Hematopoietic multipotent progenitor cell (in vitro differentiated cells): ENCODE results near the gene CAPN5. TPM values are rescaled to one million over a fixed set of nuclear protein-coding genes. Genes with fewer than 3 reads are reported as not detected.

ENCODE experiments used
- DNase-seq, 3 donors: peaks; one replicate each; pipeline ENCODE4 v3.0.0-alpha.2; 2011 to 2015; ENCODE audit warnings: low read depth in 2 of 3, low spot score in 2 of 3
- total RNA-seq: library from RNA; depleted of rRNA; stranded (reverse); fragments of >200 nt; gene quantifications from one replicate; pipeline ENCODE4 v1.2.3, GENCODE V29; 2012

The CAPN5 gene
- total RNA-seq, 1 donor: 1.3 TPM

DNA sequence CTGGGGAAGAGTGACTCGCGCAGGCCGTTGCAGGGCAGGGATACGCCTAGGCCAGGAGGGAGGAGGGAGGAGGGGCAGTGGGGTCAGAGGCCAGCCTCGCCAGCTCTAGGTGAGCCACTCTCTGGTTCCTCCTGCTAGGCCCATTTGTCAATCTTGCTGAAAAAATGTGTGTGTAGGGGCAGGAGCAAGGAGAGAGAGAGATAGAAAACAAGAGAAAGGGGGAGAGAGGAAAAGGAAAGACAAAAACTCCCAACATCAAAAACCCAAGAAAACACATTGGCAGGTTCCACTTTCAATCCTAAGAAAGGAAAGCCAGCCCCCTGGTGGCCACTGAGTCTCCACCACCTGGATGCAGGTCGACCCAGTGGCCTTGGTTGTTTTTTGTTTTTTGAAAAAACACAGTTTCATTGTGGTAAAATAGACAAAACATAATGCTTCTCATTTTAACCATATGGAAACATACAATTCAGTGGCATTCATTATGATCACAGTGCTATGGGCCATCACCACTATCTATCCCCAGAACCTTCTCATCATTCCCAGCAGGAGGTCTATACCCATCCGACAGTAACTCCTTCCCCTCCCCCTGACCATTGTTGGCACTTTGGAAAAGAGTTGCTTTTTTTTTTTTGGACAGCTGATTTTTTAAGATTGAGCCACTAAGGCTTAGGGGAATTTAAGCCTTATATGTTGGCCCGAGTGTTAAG, 46.8 kb downstream of the CAPN5 start:
- DNase-seq: peak in 1 of 3 donors; percentile 52

GRCh38 chr11:77114089-77114463, 47.3 kb downstream of the CAPN5 start:
- no peak for DNase-seq

- no peak for DNase-seq
Measured at GRCh38 chr11:77115181-77115611, 48.4 kb downstream of the CAPN5 start.

DNA sequence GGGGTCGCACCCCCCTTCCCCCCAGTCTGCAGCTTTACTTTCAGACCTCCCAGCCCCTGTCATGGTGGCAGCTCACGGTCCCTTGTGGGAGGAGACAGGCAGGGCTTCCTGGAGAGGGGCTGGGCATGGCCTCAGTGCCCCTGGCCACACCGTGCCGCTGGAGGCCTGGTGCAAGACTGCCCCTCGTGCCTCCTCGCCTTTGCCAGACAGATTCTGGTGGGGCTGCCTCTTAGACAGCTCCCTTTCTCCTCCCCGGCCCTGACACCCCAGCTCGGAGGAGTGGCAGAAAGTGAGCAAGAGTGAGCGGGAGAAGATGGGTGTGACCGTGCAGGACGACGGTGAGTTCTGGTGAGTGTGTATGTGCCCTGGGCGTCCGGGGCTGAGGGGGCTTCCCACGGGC, 49.2 kb downstream of the CAPN5 start:
- DNase-seq: no peak

GRCh38 chr11:77117492-77117891, 50.7 kb downstream of the CAPN5 start:
- no peak for DNase-seq

DNA sequence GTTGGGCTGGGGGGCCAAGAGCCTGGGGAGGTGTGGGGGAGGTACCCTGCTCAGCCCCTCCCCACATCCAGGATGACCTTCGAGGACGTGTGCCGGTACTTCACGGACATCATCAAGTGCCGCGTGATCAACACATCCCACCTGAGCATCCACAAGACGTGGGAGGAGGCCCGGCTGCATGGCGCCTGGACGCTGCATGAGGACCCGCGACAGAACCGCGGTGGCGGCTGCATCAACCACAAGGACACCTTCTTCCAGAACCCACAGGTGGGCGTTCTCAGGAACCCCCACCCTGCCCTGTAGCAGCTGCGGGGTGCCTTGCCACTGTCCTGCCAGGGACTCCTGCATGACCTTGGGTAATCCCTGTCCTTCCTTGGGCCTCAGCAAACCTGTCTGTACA, 51.3 kb downstream of the CAPN5 start:
- no peak for DNase-seq

- DNase-seq: no peak
Measured at GRCh38 chr11:77118971-77119370, 52.2 kb downstream of the CAPN5 start.

- no peak for DNase-seq
Measured at GRCh38 chr11:77119531-77119936, 52.8 kb downstream of the CAPN5 start.

- no peak for DNase-seq
Measured at GRCh38 chr11:77120571-77120970, 53.8 kb downstream of the CAPN5 start.

DNA sequence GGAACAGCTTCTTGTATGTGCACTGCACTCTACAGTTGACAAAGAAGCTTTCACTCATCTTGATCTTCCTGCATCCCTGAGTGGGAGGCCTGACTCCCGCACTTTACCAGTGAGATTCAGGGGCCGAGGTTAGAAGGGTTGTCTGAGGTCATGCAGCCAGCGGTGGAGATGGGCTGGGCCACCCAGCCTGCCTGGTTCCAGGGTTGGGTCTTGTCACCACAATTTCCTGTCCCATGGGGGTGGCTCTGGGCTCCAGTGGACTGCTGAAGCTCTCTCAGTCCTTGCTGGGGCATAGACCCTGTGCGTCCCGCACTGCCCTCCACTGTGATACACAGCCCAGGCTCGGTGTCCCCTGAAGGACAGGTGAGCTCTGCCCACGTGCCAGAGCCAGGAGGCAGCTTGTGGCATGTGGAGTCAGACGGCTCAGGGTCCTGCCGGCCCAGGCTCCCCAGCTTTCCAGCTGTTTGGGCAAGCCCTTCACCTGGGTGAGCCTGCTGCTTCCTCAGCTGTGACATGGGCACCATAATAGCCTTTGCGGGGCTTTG, 54.4 kb downstream of the CAPN5 start:
- DNase-seq: no peak

- no peak for DNase-seq
Measured at GRCh38 chr11:77121876-77122575, 55.3 kb downstream of the CAPN5 start.

DNA sequence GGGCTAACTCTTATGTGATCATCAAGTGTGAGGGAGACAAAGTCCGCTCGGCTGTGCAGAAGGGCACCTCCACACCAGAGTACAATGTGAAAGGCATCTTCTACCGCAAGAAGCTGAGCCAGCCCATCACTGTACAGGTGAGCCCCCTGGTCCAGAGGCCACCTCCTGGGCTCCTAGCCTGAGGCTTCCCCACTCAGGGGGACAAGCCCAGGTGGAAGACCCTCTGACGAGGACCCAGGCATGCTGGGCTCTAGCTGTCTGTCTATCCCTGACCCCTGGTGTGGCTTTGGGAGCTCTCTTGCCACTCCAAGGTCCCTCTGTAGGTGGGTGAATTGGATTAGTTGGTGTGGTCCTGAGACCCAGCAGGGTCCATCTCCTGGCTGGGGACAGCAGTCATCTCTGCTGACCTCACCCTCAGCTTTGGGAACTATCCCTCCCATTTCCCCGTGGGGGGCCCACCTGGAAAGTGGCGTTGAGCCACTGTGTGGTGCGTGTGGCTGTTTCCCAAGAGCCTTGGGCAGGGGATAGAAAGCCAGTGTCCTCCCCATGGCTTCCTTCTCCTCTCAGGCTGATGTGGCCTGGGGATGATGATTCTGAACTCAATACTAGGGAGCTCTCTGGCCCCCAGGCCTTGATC, 55.9 kb downstream of the CAPN5 start:
- DNase-seq: no peak

- DNase-seq: no peak
Measured at GRCh38 chr11:77123591-77123990, 56.8 kb downstream of the CAPN5 start.

GRCh38 chr11:77124041-77124440, 57.3 kb downstream of the CAPN5 start:
- DNase-seq: no peak

GRCh38 chr11:77124488-77124887, 57.7 kb downstream of the CAPN5 start:
- DNase-seq: no peak

DNA sequence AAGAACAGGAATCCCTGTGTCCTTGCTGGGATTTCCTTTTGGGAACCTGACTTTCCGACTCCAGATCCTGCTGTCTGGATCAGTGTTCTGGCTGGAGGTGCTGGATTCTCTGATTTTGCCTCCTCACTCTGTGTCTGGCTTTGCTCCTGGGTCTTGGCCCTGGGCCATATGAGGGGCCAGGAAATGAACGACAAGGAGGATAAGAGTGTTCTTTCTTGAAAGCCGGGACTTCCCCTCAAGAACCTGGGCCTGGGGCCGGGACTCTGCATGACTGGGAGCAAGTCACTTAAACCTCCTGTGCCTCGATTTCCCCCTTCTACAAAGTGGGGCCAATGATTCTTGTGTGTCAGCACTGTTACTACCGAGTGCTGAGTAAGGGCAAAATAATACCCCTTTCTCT, 58.4 kb downstream of the CAPN5 start:
- peak in 2 of 3 donors; percentile 28 to 63 for DNase-seq

DNA sequence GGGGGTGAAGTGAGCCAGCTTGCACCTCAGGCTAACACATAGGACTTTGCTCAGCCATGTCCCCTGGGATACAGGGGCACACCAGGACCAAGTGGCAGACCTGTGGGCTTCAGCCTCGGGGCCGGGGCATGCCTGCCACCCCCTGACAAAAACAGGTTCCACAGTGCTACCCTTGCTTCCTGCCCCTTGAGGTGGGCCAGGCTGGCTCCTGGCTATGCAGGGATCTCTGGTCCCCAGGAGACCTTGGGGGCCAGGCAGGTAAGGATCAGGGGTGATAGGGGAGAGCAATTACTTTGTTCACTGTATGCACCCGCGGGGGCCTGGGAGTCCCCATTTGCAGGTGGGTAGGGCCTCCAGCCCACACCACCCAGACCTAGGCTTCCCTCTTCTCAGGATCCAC, 58.9 kb downstream of the CAPN5 start:
- no peak for DNase-seq

DNA sequence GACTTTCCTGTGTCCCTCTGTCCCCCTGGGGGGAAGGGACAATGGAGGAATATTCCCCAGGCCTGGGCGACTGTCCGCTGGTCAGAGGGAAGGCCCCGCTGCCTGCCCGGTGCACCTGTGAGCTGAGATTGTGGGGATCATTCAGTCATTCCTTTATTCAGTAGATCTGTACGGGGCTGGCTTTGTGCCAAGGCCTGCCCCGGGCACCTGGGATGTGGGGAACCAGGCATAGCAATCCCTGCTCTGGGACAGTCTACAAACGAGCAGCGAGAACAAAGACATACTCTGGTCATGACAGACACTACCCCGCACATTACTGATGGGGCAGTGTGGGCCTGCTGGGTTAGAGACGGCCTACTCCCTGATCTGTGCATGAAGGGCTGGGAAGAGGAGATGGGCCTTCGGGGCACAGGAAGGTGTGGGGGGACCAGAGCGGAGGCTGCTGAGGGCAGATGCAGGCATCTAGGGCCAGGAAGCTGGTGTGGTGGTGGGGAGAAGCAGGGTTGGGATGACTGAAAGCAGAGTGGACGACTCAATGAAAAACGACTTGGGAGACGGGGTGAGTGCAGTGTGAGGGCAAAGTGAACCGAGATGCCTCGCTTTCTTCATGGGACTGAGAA, 59.5 kb downstream of the CAPN5 start:
- no peak for DNase-seq

DNA sequence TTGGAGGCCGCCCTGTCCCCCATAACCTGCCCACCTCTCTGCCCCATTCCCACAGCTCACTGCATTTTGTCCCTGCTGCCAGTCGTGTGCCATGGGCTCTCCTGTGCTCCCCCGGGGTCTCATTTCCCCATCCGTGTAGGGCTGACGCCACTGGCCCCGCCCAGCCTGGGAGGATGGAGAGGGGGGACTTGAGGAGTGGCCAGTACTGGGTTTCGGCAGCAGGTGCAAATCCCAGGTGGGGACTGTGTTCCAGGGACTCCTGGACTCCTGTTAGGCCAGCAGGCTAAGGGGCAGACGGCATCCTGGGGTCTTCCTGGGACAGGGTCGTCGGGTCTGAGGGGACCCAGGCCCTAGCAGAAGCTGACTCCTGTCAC, 60.1 kb downstream of the CAPN5 start:
- DNase-seq: no peak

DNA sequence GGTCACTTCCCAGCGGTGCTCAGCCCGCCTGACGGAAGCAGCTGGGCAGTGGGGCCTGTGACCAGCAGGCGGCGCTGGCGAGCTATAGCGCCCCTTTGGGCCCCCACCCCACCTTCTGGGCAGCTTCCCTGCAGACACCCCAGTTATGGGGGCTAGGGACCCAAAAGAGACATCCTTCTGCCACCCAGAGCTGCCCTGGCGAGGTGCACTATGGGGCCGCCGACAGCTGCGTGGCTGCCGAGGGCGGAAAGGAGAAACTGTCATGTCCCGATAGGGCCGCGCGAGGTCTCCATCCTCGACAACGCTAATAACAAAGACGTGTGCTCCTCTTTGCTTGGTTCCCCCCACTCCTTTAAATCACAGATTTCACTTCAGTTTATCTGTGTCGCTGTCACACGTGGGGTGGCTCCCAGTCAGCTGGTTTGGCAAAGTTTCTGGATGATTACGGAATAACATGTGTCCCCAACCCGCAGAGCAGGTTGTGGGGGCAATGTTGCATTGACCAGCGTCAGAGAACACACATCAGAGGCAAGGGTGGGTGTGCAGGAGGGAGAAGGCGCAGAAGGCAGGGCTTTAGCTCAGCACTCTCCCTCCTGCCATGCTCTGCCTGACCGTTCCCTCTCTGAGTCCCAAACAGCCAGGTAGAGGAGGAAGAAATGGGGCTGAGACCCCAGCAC, 60.6 kb downstream of the CAPN5 start:
- peak; percentile 39 to 72 (median 48) for DNase-seq
